Stimulated activated CD4-positive, alpha-beta T cell treated with anti-CD3 and anti-CD28 coated beads, Interleukin-4, amount 100 ng/mL, for 1 hour (primary cell): ENCODE measurements around the gene CDHR5.
A peak's percentile ranks its signal among the peaks of the same experiment; 100 is the strongest.
"Not testable (repeated sequence)": the region's sequence is repeated elsewhere in the genome, so short reads cannot be mapped to it uniquely, and the experiment has no call there.

Source experiments
- DNase-seq: peaks from one replicate; pipeline ENCODE4 v3.0.0-alpha.2; 2020

Gene CDHR5, protein sequence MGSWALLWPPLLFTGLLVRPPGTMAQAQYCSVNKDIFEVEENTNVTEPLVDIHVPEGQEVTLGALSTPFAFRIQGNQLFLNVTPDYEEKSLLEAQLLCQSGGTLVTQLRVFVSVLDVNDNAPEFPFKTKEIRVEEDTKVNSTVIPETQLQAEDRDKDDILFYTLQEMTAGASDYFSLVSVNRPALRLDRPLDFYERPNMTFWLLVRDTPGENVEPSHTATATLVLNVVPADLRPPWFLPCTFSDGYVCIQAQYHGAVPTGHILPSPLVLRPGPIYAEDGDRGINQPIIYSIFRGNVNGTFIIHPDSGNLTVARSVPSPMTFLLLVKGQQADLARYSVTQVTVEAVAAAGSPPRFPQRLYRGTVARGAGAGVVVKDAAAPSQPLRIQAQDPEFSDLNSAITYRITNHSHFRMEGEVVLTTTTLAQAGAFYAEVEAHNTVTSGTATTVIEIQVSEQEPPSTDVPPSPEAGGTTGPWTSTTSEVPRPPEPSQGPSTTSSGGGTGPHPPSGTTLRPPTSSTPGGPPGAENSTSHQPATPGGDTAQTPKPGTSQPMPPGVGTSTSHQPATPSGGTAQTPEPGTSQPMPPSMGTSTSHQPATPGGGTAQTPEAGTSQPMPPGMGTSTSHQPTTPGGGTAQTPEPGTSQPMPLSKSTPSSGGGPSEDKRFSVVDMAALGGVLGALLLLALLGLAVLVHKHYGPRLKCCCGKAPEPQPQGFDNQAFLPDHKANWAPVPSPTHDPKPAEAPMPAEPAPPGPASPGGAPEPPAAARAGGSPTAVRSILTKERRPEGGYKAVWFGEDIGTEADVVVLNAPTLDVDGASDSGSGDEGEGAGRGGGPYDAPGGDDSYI

DNA sequence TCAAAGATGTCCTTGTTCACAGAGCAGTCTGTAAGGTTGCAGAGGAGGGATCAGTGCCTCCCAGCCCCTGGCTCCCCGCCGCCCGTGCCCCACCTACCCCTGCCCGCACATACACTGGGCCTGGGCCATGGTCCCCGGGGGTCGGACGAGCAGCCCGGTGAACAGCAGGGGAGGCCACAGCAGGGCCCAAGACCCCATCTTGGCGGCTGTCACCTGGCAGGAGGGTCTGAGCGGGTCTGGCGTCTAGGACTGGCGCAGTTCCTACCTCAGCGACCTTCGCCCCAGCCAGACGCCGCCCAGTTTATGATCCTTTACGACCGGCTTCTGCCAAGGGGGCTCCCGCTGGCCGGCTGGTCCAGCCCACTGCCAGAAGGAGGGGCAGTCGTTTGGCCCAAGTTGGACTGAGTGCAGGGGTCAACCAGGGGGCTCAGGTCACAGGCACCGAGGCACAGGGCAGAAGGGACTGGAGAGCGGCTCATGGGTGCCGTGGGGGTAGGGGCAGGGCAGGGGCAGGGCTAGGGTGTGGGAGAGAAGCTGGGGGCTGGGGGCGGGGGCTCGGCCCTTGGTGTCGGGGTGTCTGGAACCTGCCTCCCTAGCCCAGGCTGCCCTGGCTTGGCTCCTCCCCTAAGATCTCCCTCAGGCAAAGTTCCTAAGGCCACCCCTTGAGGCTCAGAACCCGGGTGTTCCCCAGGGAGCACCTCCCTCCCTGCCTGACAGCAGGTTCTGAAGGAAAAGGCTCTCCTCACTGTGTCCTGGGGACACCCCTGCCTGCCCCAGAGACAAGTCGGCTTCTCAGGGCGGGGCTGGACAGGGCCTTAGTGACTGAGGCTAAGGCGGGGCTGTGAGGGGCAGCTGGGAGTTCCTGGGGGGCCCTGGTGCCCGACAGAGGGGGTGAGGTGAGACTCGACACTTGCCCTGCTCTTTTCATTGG lies at the start of gene CDHR5:
Gene CDHR5, minus strand, starts transcription at position 251 of the 931 bp plus-strand sequence. Its CDS starts 53 bp downstream, at position 198.
- no peak for DNase-seq

DNA sequence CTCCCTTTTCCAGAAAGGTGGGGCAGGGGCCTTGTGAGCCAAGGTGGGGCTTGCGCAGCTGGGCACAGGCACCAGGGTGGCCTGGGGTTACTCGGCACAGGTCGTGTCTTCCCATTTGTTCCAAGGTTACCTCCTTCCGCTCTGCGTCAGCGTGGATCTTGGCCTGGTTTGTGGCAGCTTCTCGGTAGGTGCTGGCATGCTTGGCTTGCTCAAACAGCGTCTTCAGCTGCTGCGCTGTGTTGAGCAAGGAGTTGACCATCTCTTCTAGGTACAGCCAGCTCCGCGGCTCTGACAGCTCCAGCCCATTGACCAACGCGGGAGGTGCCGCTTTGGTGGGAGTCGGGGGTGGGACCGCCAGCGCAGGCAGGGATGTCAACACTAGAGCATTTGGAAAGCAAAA lies 49.7 kb upstream of the CDHR5 start:
- DNase-seq: no peak

GRCh38 chr11:673866-674265 lies 49.1 kb upstream of the CDHR5 start:
- no peak for DNase-seq

GRCh38 chr11:665704-666281 lies 41.0 kb upstream of the CDHR5 start:
- DNase-seq: no peak

GRCh38 chr11:665062-665703 lies 40.4 kb upstream of the CDHR5 start:
- no peak for DNase-seq

GRCh38 chr11:662689-663274 lies 38.0 kb upstream of the CDHR5 start:
- DNase-seq: peak; percentile 36

DNA sequence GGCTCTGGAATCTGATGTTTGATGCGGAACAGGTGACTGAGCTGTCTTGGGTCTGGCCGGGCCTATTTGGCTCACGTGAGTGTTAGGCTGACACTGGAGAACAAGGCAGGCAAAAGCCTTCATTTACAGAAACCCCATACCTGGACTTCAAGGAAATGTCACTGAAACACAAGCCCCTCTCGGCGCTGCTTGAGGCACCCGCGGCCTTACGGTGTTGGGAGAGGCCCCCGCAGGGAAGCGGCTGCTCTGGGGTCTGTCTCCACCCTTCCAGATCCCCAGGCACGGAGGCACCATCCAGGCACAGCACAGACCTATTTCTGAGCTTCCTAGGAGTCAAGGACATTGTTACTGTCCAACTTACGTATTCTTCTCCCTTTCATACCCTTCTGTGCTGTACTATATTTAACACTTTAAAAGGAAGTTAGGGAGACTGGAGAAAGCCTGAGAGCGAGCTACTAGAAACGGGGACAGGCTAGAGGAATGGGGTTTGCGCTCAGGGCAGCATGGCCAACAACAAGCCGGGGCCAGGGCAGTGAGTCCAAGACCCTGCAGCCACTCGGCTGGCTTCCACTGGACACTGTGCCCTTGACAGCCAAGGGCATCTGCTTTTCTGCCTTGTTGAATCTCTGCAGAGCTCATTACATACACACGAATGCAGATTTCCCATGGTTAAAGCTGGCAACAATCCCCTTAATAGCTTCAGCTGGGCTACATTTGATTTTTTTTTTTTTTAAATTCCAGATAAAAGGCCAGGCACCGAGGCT lies 36.1 kb upstream of the CDHR5 start:
- no peak for DNase-seq

DNA sequence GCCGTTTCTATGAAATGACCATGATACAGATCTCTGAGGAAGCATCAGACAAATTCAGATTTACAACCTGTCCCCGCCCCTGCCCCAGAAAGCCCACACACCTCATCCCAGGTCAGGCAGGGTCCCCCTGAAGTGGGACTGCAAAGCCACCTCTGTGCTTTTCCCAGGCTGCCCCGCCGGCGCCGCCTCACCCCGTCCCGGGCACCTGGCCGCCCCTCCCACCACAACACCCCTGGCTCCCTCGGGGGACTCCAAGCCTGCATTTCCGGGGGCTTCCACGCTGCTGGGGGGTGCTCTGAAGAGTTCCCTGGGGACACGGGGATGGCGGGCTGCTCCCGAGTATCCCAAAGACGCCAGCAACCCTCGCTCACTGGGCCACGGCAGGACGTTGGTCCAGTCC lies 35.5 kb upstream of the CDHR5 start:
- no peak for DNase-seq

GRCh38 chr11:659532-660085 lies 34.9 kb upstream of the CDHR5 start:
- DNase-seq: no peak

DNA sequence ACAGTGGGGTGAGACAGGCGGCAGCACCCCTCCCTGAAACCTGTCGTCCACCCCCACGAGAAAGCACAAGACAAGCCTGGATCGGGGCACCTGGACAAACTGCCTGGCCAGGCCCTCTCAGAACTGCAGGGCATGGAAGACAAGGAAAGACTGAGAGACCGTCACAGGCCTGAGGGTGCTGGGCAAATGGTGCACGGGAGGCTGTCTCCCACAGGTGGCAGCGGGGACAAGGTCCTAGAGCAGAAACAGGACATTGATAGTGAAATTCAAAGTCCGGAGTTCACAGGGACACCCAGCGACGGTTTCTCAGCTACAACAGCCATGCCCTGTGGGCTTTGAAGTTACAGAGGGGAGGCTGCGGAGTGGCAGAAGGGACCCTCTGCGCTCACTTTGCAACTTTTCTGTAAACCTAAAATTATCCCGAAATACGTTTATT lies 33.0 kb upstream of the CDHR5 start:
- DNase-seq: no peak

- DNase-seq: no peak
These were observed 32.1 kb upstream of the CDHR5 start for GRCh38 chr11:656866-657265.

GRCh38 chr11:656426-656825 lies 31.7 kb upstream of the CDHR5 start:
- no peak for DNase-seq

DNA sequence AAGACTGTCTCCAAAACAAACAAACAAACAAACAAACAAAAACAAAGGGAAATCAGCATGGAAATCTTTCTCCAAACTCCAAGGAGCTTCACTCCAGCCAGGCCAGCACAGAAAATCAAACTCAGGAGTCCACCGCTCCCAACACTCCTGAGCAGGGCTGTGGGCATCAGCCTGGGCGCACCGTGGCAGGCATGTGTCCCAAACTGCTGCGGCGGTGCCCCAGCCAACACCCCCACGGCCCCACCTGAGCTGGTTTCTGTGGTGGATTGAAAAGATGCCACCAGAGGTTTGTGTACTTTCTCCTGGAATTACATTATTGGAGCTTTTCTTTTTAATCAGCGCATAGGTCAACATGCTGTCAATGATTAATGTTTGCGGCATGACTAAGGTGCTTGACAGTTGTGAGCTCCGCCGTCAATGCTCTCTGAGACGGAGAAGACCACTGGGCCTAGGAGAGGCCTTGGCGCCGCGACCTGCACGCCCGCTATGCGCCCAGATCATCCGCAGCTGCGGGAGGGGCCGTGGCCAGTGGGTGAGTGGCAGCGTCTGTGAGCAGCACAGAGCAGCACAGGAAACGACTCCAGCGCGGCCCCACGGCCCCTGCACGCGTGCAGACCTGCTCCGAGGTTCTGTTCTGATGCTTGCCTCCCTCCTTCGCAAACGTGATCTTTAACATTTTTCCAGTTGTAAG lies 30.4 kb upstream of the CDHR5 start:
- no peak for DNase-seq

DNA sequence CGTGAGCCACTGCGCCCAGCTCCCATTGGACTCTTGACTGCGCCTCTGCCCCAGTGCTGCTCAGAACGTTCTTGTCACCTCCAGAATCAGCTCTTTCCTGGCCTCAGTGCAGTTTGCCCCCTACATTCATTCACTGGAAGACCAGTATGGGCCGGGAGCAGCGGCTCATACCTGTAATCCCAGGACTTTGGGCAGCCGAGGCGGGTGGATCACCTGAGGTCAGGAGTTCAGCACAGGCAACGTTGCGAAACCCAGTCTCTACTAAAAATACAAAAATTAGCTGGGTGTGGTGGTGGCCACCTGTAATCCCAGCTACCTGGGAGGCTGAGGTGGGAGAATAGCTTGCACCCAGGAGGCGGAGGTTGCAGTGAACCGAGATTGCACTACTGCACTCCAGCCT lies 29.7 kb upstream of the CDHR5 start:
- DNase-seq: not testable (repeated sequence)

DNA sequence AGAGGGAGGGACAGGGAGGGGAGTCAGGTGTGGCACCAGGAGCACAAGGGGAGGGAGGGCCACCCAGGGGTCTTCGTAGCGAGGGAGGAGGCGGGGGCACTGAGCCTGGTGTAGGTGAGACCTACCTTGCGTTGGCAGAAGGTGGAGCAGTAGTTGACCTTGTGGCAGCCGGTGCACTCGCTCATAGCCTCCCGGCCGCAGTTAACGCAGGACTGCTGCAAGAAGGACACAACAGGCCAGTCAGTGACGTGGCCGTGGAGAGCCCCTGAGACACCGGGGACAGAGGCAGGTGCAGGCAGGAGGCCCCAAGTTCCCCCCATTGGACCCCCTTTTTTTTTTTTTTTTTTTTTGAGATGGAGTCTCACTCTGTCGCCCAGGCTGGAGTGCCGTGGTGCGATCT lies 29.1 kb upstream of the CDHR5 start:
- DNase-seq: no peak

- not testable (repeated sequence) for DNase-seq
These were observed 28.4 kb upstream of the CDHR5 start for GRCh38 chr11:653136-653535.

DNA sequence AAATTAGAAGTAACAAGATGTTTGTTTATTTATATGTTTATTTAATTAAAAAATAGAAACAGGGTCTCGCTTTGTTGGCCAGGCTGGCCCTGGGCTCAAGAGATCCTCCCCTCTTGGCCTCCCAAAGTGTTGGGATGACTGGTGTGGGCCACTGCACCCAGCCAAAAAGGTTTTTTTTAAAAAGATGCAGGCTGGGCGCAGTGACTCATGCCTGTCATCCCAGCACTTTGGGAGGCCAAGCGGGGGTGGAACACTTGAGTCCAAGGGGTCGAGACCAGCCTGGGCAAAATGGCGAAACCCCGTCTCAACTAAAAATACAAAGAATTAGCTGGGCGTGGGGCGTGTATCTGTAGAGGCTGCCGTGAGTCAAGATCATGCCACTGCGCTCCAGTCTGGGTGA lies 25.7 kb upstream of the CDHR5 start:
- no peak for DNase-seq

GRCh38 chr11:647672-648158 lies 23.0 kb upstream of the CDHR5 start:
- not testable (repeated sequence) for DNase-seq

DNA sequence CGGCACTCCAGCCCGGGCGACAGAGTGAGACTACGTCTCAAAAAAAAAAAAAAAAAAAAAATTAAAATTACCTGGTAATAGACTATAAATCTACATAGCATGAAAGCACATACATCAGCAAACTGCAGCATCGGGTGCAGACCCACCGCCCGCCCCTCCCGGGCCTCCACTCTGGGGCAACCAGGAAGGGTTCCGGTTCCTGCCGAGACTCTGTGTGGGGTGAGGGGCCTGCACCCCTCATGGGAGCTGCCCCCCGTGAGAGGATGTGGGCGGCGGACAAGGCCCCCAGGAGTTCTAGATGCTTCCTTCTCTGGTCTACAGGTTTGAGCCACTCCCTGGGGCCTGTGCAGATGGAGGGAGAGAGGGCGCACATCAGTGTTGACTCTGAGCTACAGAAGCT lies 21.5 kb upstream of the CDHR5 start:
- no peak for DNase-seq

DNA sequence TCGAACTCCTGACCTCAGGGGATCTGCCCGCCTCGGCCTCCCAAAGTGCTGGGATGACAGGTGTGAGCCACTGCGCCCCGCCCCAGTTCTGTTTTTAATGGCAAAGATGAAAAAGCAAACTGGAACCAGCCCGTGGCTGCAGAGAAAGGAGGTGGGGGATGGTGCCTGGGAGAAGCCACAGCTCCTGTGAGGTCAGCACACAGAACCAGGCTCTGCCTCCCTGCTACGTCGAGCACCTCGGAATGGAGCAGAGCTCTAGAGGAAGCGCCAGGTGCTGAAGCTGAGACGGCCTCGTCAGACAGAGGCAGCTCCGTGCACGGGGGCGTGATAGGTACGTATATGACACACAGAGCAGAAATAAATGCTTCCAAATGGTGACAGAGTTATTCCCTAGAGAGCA lies 20.8 kb upstream of the CDHR5 start:
- no peak for DNase-seq
